Retina (tissue), 1 donor: ENCODE data around the gene FOXO3B.
"Not testable (repeated sequence)": the region's sequence is repeated elsewhere in the genome, so short reads cannot be mapped to it uniquely, and the experiment has no call there.

Experiments
- DNase-seq: peaks from one replicate; pipeline ENCODE4 v3.0.0-alpha.2; 2016

FOXO3B gene

GRCh38 chr17:18681767-18682571 lies at the start of gene FOXO3B:
TSS of gene FOXO3B (minus strand) at chr17:18682314. CDS start at chr17:18681651, 663 bp downstream.
- DNase-seq: peak; percentile 93

GRCh38 chr17:18723509-18723908 lies 41.4 kb upstream of the FOXO3B start:
- DNase-seq: not testable (repeated sequence)

- DNase-seq: not testable (repeated sequence)
Measured at GRCh38 chr17:18722612-18723011, 40.5 kb upstream of the FOXO3B start.

GRCh38 chr17:18721775-18722547 lies 39.8 kb upstream of the FOXO3B start:
- not testable (repeated sequence) for DNase-seq

- DNase-seq: not testable (repeated sequence)
Measured at GRCh38 chr17:18719428-18720110, 37.5 kb upstream of the FOXO3B start.

- peak; percentile 38 for DNase-seq
Measured at GRCh38 chr17:18718643-18719427, 36.7 kb upstream of the FOXO3B start.

GRCh38 chr17:18712354-18712999 lies 30.4 kb upstream of the FOXO3B start:
- DNase-seq: peak; percentile 29

- DNase-seq: not testable (repeated sequence)
Measured at GRCh38 chr17:18708215-18708614, 26.1 kb upstream of the FOXO3B start.

GRCh38 chr17:18705955-18706354 lies 23.8 kb upstream of the FOXO3B start:
- not testable (repeated sequence) for DNase-seq

- not testable (repeated sequence) for DNase-seq
Measured at GRCh38 chr17:18698473-18699103, 16.5 kb upstream of the FOXO3B start.

- DNase-seq: not testable (repeated sequence)
Measured at GRCh38 chr17:18695143-18695542, 13.0 kb upstream of the FOXO3B start.

- DNase-seq: peak; percentile 31
Measured at GRCh38 chr17:18682668-18683067, 554 bp upstream of the FOXO3B start.

- DNase-seq: not testable (repeated sequence)
Measured at GRCh38 chr17:18677381-18677780, 4.7 kb downstream of the FOXO3B start.

GRCh38 chr17:18676928-18677327 lies 5.2 kb downstream of the FOXO3B start:
- DNase-seq: not testable (repeated sequence)

- DNase-seq: not testable (repeated sequence)
Measured at GRCh38 chr17:18672395-18673227, 9.5 kb downstream of the FOXO3B start.

GRCh38 chr17:18668625-18669024 lies 13.5 kb downstream of the FOXO3B start:
- not testable (repeated sequence) for DNase-seq

- not testable (repeated sequence) for DNase-seq
Measured at GRCh38 chr17:18667535-18667934, 14.6 kb downstream of the FOXO3B start.

- DNase-seq: not testable (repeated sequence)
Measured at GRCh38 chr17:18666326-18666725, 15.8 kb downstream of the FOXO3B start.

- not testable (repeated sequence) for DNase-seq
Measured at GRCh38 chr17:18661924-18662624, 20.0 kb downstream of the FOXO3B start.

- DNase-seq: not testable (repeated sequence)
Measured at GRCh38 chr17:18650094-18650493, 32.0 kb downstream of the FOXO3B start.
